Measurements from ENCODE around the gene FBRS. TPM values are rescaled to one million over a fixed set of nuclear protein-coding genes. Genes with fewer than 3 reads are reported as not detected.
A peak's percentile ranks its signal among the peaks of the same experiment; 100 is the strongest.
"Not testable (repeated sequence)": the region's sequence is repeated elsewhere in the genome, so short reads cannot be mapped to it uniquely, and the experiment has no call there.

Gene FBRS
- total and polyA plus RNA-seq, 3 donors from 2014 or later: 140 to 302 (median 165) TPM

- 67 to 68% methylated on average over 9 to 10 of the region's 10 CpGs for WGBS, 2 donors
Measured at GRCh38 chr16:30622455-30623032, 35.7 kb upstream of the FBRS start.

GRCh38 chr16:30623536-30624283 is 34.5 kb upstream of the FBRS start:
- no peak overlapping the region for H3K4me3 ChIP-seq
- no peak overlapping the region for H3K27ac ChIP-seq
- H3K4me1 ChIP-seq: no peaks in the 10 kb centered on the region
- intact Hi-C loops (cut with DNase I; ENCODE audit: low total_unique reads): no loop called here
- no peak for TF ChIP-seq POLR2A (IDR thresholded peaks at IDR 0.05)
- no peak for TF ChIP-seq CTCF (IDR thresholded peaks at IDR 0.05)
- H3K27me3 ChIP-seq: no peaks in the 10 kb centered on the region
- DNase-seq: no peak
- WGBS, 2 donors: 76 to 79% methylated on average over 11 of the region's 11 CpGs
- H3K36me3 ChIP-seq (ENCODE audit: low read depth, missing control alignments): no peaks in the 10 kb centered on the region
- no peaks in the 10 kb centered on the region for H3K9me3 ChIP-seq

More at GRCh38 chr16:30622455-30623032, 35.7 kb upstream of the FBRS start:
- no peak for DNase-seq
- TF ChIP-seq POLR2A (IDR thresholded peaks at IDR 0.05) (no peak), CTCF (IDR thresholded peaks at IDR 0.05) (no peak)
- no peaks in the 10 kb centered on the region for H3K4me1 ChIP-seq
- no peaks in the 10 kb centered on the region for H3K27me3 ChIP-seq
- intact Hi-C loops (cut with DNase I; ENCODE audit: low total_unique reads): no loop called here
- H3K4me3 ChIP-seq: no peak overlapping the region
- no peak overlapping the region for H3K27ac ChIP-seq
- no peaks in the 10 kb centered on the region for H3K9me3 ChIP-seq
- H3K36me3 ChIP-seq (ENCODE audit: low read depth, missing control alignments): no peaks in the 10 kb centered on the region

GRCh38 chr16:30626236-30626635 is 32.0 kb upstream of the FBRS start:
- WGBS, 2 donors: 90 to 93% methylated on average over 9 of the region's 9 CpGs

GRCh38 chr16:30628628-30629540 is 29.3 kb upstream of the FBRS start:
- Histone ChIP-seq H3K27me3 (no peaks in the 10 kb centered on the region), H3K36me3 (ENCODE audit: low read depth, missing control alignments) (no peaks in the 10 kb centered on the region), H3K4me1 (peaks cover 3% of the 10 kb centered on the region), H3K9me3 (no peaks in the 10 kb centered on the region), H3K27ac (no peak overlapping the region), H3K4me3 (peak overlapping the region in 1 of 2 donors; percentile 39)
- intact Hi-C loops (cut with DNase I; ENCODE audit: low total_unique reads): no loop called here
- TF ChIP-seq CTCF (IDR thresholded peaks at IDR 0.05) (peak; percentile 85 to 89 (median 88)), POLR2A (IDR thresholded peaks at IDR 0.05) (no peak)
- 34 to 35% methylated on average over 18 of the region's 18 CpGs for WGBS, 2 donors
- DNase-seq: peak; percentile 91

More at GRCh38 chr16:30626236-30626635, 32.0 kb upstream of the FBRS start:
- no peak for DNase-seq
- Histone ChIP-seq H3K27ac (no peak overlapping the region), H3K4me1 (no peaks in the 10 kb centered on the region), H3K9me3 (no peaks in the 10 kb centered on the region), H3K4me3 (no peak overlapping the region), H3K27me3 (no peaks in the 10 kb centered on the region), H3K36me3 (ENCODE audit: low read depth, missing control alignments) (no peaks in the 10 kb centered on the region)
- intact Hi-C loops (cut with DNase I; ENCODE audit: low total_unique reads): no loop called here
- no peak for TF ChIP-seq POLR2A (IDR thresholded peaks at IDR 0.05)
- no peak for TF ChIP-seq CTCF (IDR thresholded peaks at IDR 0.05)

- H3K4me3 ChIP-seq; H3K9me3 ChIP-seq; H3K4me1 ChIP-seq; intact Hi-C loops (cut with DNase I; ENCODE audit: low total_unique reads); H3K36me3 ChIP-seq (ENCODE audit: low read depth, missing control alignments); H3K27me3 ChIP-seq; H3K27ac ChIP-seq; DNase-seq: not testable (repeated sequence)
- WGBS, 2 donors: 95 to 98% methylated on average over 7 of the region's 7 CpGs
Measured at GRCh38 chr16:30632454-30632853, 25.8 kb upstream of the FBRS start.

Measured in testis (tissue), 3 donors.